ENCODE results near the gene FBXO21.

The FBXO21 gene

GRCh38 chr12:117162633-117163032, 27.6 kb downstream of the FBXO21 start:
- no peak for DNase-seq (ENCODE audit: low read depth in 2 of 2)

GRCh38 chr12:117162167-117162539, 28.1 kb downstream of the FBXO21 start:
- no peak for DNase-seq (ENCODE audit: low read depth in 2 of 2)

- no peak for DNase-seq (ENCODE audit: low read depth in 2 of 2)
These were observed 28.7 kb downstream of the FBXO21 start for GRCh38 chr12:117161460-117162166.

GRCh38 chr12:117159674-117160073, 30.6 kb downstream of the FBXO21 start:
- no peak for DNase-seq (ENCODE audit: low read depth in 2 of 2)

- DNase-seq (ENCODE audit: low read depth in 2 of 2): no peak
These were observed 31.2 kb downstream of the FBXO21 start for GRCh38 chr12:117158911-117159553.

GRCh38 chr12:117158096-117158495, 32.2 kb downstream of the FBXO21 start:
- no peak for DNase-seq (ENCODE audit: low read depth in 2 of 2)

GRCh38 chr12:117155278-117156060, 34.8 kb downstream of the FBXO21 start:
- DNase-seq (ENCODE audit: low read depth in 2 of 2): no peak

- DNase-seq (ENCODE audit: low read depth in 2 of 2): no peak
These were observed 37.2 kb downstream of the FBXO21 start for GRCh38 chr12:117152793-117153775.

GRCh38 chr12:117151403-117152031, 38.8 kb downstream of the FBXO21 start:
- DNase-seq (ENCODE audit: low read depth in 2 of 2): no peak

GRCh38 chr12:117149431-117149830, 40.8 kb downstream of the FBXO21 start:
- no peak for DNase-seq (ENCODE audit: low read depth in 2 of 2)

- no peak for DNase-seq (ENCODE audit: low read depth in 2 of 2)
These were observed 41.6 kb downstream of the FBXO21 start for GRCh38 chr12:117148642-117149041.

- DNase-seq (ENCODE audit: low read depth in 2 of 2): no peak
These were observed 42.6 kb downstream of the FBXO21 start for GRCh38 chr12:117147639-117148038.

- no peak for DNase-seq (ENCODE audit: low read depth in 2 of 2)
These were observed 44.6 kb downstream of the FBXO21 start for GRCh38 chr12:117145597-117146154.

- DNase-seq (ENCODE audit: low read depth in 2 of 2): no peak
These were observed 45.7 kb downstream of the FBXO21 start for GRCh38 chr12:117144599-117144998.

- no peak for DNase-seq (ENCODE audit: low read depth in 2 of 2)
These were observed 47.2 kb downstream of the FBXO21 start for GRCh38 chr12:117143008-117143532.

GRCh38 chr12:117142094-117142493, 48.2 kb downstream of the FBXO21 start:
- no peak for DNase-seq (ENCODE audit: low read depth in 2 of 2)

GRCh38 chr12:117141097-117141898, 49.0 kb downstream of the FBXO21 start:
- no peak for DNase-seq (ENCODE audit: low read depth in 2 of 2)

- DNase-seq (ENCODE audit: low read depth in 2 of 2): no peak
These were observed 49.7 kb downstream of the FBXO21 start for GRCh38 chr12:117140397-117141096.
